GM12892 (cell line): ENCODE measurements around the gene ARID3A.
A peak's percentile ranks its signal among the peaks of the same experiment; 100 is the strongest.

Experiments used
- DNase-seq: peaks from one replicate; pipeline ENCODE4 v3.0.0; 2011; ENCODE audit not compliant: insufficient read length
- FAIRE-seq: peaks from 2 replicates; lab custom pipeline; 2011; peaks lifted over from hg19 to GRCh38; lab: Jason Lieb, UNC
- POLR2A ChIP-seq: IDR thresholded peaks from 2 replicates; pipeline ENCODE4 v1.6.1; 2011; ENCODE audit warnings: low read depth, low read length, control low read depth
- POLR2AphosphoS5 ChIP-seq: IDR thresholded peaks from 2 replicates; pipeline ENCODE4 v1.6.1; 2011; ENCODE audit warnings: low read depth, low read length, control low read depth
- TAF1 ChIP-seq: IDR thresholded peaks from 2 replicates; pipeline ENCODE4 v1.6.1; 2011; ENCODE audit warnings: low read depth, mild to moderate bottlenecking, control low read depth, low read length, borderline replicate concordance

Gene ARID3A

GRCh38 chr19:977058-977464 is 51.2 kb downstream of the ARID3A start:
- TF ChIP-seq POLR2AphosphoS5: no peak
- no peak for TF ChIP-seq TAF1
- FAIRE-seq (no peak), DNase-seq (no peak)

GRCh38 chr19:979318-979741 is 53.5 kb downstream of the ARID3A start:
- no peak for DNase-seq
- peak; percentile 68 for FAIRE-seq
- TF ChIP-seq POLR2A: no peak
- TF ChIP-seq POLR2AphosphoS5: no peak
- TF ChIP-seq TAF1: no peak

- FAIRE-seq (peak; percentile 40), DNase-seq (no peak)
- TF ChIP-seq POLR2A (no peak), POLR2AphosphoS5 (no peak), TAF1 (no peak)
Measured at GRCh38 chr19:980133-980998, 54.5 kb downstream of the ARID3A start.

- TF ChIP-seq TAF1 (no peak), POLR2A (no peak), POLR2AphosphoS5 (no peak)
- FAIRE-seq (peak; percentile 86), DNase-seq (peak; percentile 99)
Measured at GRCh38 chr19:982567-983170, 56.8 kb downstream of the ARID3A start.

DNA sequence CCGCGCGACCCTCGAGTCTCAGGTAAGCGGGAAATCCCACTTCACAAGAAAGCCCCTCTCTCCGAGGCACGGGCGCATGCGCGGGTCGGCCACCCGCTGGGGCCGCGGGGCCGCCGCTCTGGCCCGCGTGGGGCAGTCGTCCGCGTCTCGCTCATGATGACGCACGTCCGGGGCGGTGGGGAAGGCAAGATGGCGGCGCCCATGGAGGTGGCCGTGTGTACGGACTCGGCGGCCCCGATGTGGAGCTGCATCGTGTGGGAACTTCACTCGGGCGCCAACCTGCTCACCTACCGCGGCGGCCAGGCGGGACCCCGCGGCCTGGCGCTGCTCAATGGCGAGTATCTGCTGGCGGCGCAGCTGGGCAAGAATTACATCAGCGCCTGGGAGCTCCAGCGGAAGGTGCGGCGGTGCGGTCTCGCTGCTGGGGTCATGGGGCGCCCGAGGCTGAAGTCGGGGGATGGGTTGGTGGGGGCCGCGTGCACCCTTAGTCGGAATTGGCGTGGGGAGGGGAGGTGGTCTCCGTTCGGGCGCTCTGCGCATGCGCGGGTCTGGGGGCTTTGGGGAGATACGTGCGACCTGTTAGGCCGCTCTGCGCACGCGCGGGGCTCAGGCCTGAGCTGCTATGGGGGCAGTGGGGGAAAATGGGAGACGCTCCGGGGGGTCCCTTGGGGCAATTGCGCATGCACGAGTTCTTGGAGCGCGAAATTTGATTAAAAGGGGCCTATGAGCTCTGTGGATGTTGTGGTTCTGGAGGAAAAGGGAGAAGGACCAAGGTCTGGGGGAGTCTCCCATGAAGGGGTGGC is 58.5 kb downstream of the ARID3A start, which contains the start of gene WDR18:
WDR18 (plus strand) TSS at position 181 of the 803 bp plus-strand sequence; CDS start at position 190, 9 bp downstream.
- TF ChIP-seq TAF1 (peak; percentile 33; the same call in 1 of the 2 replicates), POLR2AphosphoS5 (0 out of 2 replicates have a peak, but pooled peaks have one; percentile 43), POLR2A (peak; percentile 66; the same call in 1 of the 2 replicates)
- FAIRE-seq (peak; percentile 98), DNase-seq (peak; percentile 100)

DNA sequence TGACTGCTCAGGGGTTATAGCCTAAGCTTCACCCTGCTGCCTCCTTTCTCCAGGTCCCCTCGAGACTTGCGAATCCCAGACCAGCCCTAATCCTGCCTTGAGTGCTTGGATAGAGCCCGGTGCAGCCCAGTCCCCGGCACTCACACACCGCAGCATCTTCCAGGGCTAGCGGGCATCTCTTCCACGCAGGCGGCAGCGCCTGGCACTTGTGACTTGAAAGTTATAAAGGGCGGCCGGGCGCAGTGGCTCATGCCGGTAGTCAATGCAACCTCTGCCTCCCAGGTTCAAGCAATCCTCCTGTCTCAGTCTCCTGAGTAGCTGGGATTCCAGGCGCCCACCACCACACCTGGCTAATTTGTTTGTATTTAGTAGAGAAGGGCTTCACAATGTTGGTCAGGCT is 60.2 kb downstream of the ARID3A start:
- TF ChIP-seq POLR2AphosphoS5 (no peak), POLR2A (no peak), TAF1 (no peak)
- DNase-seq (no peak), FAIRE-seq (no peak)

DNA sequence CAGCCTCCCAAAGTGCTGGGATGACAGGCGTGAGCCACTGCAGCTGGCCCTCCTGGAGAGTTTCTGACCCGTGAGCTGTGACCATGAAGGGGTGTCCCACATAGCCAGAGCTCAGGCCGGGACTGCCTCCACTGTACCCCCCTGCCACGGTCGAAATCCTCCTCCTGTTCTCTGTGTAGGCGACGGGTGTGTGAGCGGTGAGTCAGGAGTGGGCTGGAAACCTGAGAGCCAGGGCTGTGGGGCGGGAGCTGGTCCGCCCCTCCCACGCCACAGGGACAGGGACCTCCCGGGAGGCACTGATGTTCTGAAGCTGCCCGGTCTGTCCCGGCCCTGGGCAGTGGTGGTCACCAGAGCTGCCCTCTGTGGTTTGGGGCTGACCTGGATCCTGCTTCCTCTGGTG is 62.2 kb downstream of the ARID3A start:
- FAIRE-seq (no peak), DNase-seq (no peak)
- no peak for TF ChIP-seq TAF1
- no peak for TF ChIP-seq POLR2AphosphoS5
- no peak for TF ChIP-seq POLR2A

DNA sequence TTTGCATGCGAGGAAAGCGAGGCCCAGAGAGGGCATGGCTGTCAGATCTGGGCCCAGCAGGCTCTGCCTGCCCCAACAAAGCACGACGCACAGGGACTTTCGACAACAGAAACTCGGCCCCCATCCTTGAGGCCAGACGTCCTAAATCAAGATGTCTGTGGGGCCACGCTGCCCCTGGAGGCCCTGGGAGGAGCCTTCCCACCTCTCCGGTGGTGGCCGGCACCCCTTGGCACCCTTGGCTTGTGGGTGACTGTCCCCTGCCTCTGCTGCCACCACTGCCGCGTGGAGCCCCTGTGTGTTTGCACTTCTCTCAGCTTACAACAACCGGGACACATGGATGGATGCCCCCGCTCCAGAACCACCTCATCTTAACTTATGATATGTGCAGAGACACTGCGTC is 62.7 kb downstream of the ARID3A start:
- no peak for FAIRE-seq
- DNase-seq: no peak
- TF ChIP-seq TAF1 (no peak), POLR2A (no peak), POLR2AphosphoS5 (no peak)

- TF ChIP-seq POLR2AphosphoS5: no peak
- no peak for TF ChIP-seq POLR2A
- no peak for TF ChIP-seq TAF1
- FAIRE-seq (no peak), DNase-seq (no peak)
Measured at GRCh38 chr19:989381-990081, 63.7 kb downstream of the ARID3A start.

- DNase-seq: no peak
- no peak for TF ChIP-seq TAF1
- no peak for TF ChIP-seq POLR2AphosphoS5
- no peak for TF ChIP-seq POLR2A
- FAIRE-seq: no peak
Measured at GRCh38 chr19:990119-990571, 64.3 kb downstream of the ARID3A start.

- FAIRE-seq (no peak), DNase-seq (no peak)
- TF ChIP-seq POLR2A (no peak), POLR2AphosphoS5 (no peak), TAF1 (no peak)
Measured at GRCh38 chr19:990746-991145, 64.9 kb downstream of the ARID3A start.

DNA sequence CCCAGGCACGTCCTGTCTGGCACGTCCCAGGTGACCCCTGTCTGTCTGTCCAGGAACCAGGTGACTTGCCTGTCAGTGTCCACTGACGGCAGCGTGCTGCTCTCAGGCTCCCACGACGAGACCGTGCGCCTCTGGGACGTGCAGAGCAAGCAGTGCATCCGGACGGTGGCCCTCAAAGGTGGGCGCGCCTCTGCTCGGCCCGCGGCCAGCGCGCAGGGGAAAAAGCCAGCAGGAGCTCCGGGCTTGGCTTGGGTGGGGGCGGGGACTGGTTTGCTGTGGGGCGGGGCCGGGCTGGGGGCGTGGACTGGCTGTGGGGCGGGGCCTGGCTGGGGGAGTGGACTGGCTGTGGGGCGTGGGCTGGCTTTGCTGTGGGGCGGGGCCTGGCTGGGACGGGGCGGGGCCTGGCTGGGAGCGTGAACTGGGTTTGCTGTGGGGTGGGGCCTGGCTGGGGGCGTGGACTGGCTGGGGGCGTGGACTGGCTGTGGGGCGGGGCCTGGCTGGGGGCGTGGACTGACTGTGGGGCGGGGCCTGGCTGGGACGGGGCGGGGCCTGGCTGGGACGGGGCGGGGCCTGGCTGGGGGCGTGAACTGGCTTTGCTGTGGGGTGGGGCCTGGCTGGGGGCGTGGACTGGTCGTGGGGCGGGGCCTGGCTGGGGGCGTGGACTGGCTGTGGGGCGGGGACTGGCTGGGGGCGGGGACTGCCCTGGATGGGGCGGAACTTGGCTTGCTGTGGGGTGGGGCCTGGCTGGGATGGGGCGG is 65.5 kb downstream of the ARID3A start:
- no peak for DNase-seq
- TF ChIP-seq POLR2A (no peak), TAF1 (no peak), POLR2AphosphoS5 (no peak)
- FAIRE-seq: peak; percentile 51
